OCI-LY3 (cell line): ENCODE measurements around the gene ARMC9.

Source experiments
- H2AFZ ChIP-seq: fragments of 200-600, 300-600 bp; shearing (Covaris generic); 2 replicates; pipeline ENCODE4 v1.6.0; 2014; ENCODE audit warnings: antibody characterized with exemption, low read depth, low read length
- H3K27ac ChIP-seq: fragments of 200-600, 300-600 bp; sonication (generic); 2 replicates; pipeline ENCODE4 v1.5.1; 2014; ENCODE audit warnings: mild to moderate bottlenecking, low read length, moderate library complexity, mixed read lengths
- H3K27me3 ChIP-seq: fragments of 200-600, 300-600 bp; sonication (generic); 2 replicates; pipeline ENCODE4 v1.6.1; 2014; ENCODE audit warnings: low read depth, low read length, mixed read lengths
- H3K36me3 ChIP-seq: fragments of 200-600, 300-600 bp; sonication (generic); replicated peaks from 2 replicates; pipeline ENCODE3; 2014; ENCODE audit warnings: low read depth, low read length, mixed read lengths
- H3K4me1 ChIP-seq: fragments of 300-600, 200-600 bp; sonication (generic); 2 replicates; pipeline ENCODE4 v1.6.1; 2014; ENCODE audit warnings: low read length, mixed read lengths
- H3K4me2 ChIP-seq: fragments of 200-600, 300-600 bp; sonication (generic); 2 replicates; pipeline ENCODE4 v1.6.1; 2014; ENCODE audit warnings: low read length, mixed read lengths
- H3K4me3 ChIP-seq: fragments of 300-600, 200-600 bp; sonication (generic); 2 replicates; pipeline ENCODE4 v1.5.1; 2014; ENCODE audit warnings: antibody characterized with exemption, mild to moderate bottlenecking, low read length, moderate library complexity
- H3K79me2 ChIP-seq: fragments of 300-600, 200-600 bp; shearing (Covaris generic); 2 replicates; pipeline ENCODE4 v1.6.1; 2014; ENCODE audit warnings: mild to moderate bottlenecking, low read length, mixed read lengths
- H3K9ac ChIP-seq: fragments of 300-600, 200-600 bp; shearing (Covaris generic); 2 replicates; pipeline ENCODE4 v1.6.0; 2014; ENCODE audit warnings: mild to moderate bottlenecking, low read length, moderate library complexity
- H3K9me3 ChIP-seq: fragments of 200-600, 300-600 bp; shearing (Covaris generic); 2 replicates; pipeline ENCODE4 v1.6.1; 2014; ENCODE audit warnings: low read length, mixed read lengths; ENCODE audit not compliant: insufficient read depth
- H4K20me1 ChIP-seq: fragments of 200-600, 300-600 bp; sonication (generic); 2 replicates; pipeline ENCODE4 v1.6.1; 2016; ENCODE audit warnings: low read length, mixed read lengths; ENCODE audit not compliant: insufficient read depth
- EZH2phosphoT487 ChIP-seq: fragments of 200-600 bp; shearing (Covaris generic); IDR thresholded peaks from 2 replicates; pipeline ENCODE4 v1.6.1; 2018; ENCODE audit warnings: antibody characterized with exemption, mixed run types, low read depth
- TF ChIP-seq, protein P1 (sequence below): fragments of 200-600, 300-600 bp; sonication (generic); IDR thresholded peaks from 2 replicates; pipeline ENCODE4 v1.5.1; 2014; ENCODE audit warnings: antibody characterized with exemption, low read length, low read depth

ARMC9 gene

DNA sequence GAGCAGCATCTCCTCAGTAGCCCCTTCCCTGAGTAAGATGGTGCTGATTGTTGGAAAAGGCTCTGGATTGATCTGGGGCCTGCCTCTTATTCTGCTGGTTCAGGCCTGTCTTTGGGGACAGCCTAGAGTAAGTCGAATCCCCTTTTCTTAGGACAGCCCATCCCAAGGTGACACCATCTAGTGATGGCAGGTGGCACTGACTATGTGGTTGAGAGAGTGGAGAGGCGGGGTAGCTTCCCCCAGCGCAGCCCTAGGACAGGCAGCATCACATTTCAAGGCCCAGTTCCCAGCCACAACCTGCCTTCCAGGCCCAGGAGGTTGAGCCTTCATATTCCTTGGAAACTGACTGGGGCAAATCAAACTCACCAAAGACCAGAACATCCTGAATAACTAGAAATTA is 128.0 kb downstream of the ARMC9 start:
- Histone ChIP-seq H2AFZ (no peak overlapping the region), H3K27ac (no peak overlapping the region), H3K79me2 (no peaks in the 10 kb centered on the region), H3K9me3 (no peaks in the 10 kb centered on the region), H3K4me2 (no peak overlapping the region), H3K27me3 (no peaks in the 10 kb centered on the region), H4K20me1 (no peaks in the 10 kb centered on the region), H3K4me3 (no peak overlapping the region), H3K4me1 (peaks cover 8% of the 10 kb centered on the region), H3K36me3 (no peaks in the 10 kb centered on the region), H3K9ac (no peak overlapping the region)
- TF ChIP-seq, protein P1, sequence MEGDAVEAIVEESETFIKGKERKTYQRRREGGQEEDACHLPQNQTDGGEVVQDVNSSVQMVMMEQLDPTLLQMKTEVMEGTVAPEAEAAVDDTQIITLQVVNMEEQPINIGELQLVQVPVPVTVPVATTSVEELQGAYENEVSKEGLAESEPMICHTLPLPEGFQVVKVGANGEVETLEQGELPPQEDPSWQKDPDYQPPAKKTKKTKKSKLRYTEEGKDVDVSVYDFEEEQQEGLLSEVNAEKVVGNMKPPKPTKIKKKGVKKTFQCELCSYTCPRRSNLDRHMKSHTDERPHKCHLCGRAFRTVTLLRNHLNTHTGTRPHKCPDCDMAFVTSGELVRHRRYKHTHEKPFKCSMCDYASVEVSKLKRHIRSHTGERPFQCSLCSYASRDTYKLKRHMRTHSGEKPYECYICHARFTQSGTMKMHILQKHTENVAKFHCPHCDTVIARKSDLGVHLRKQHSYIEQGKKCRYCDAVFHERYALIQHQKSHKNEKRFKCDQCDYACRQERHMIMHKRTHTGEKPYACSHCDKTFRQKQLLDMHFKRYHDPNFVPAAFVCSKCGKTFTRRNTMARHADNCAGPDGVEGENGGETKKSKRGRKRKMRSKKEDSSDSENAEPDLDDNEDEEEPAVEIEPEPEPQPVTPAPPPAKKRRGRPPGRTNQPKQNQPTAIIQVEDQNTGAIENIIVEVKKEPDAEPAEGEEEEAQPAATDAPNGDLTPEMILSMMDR: no peak
- TF ChIP-seq EZH2phosphoT487: no peak

DNA sequence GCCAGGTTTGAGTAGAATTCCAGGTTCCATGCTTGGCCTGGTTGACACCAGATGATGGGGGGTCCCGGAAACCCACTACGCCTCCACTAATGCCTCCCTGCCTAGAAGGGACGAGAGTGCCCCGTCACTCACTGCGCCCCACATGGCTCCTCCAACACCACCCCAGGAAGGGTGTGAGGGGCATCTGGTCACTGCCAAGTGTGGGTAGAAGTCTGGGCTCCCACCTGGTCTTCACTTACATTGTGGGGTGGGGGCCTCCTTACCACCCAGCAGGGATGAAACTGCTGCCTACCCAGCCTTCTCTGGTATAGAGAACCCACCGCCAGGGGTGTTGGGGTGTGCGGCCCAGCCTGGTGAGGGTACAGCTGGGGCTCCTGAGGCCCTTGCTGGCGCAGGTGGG is 131.9 kb downstream of the ARMC9 start:
- Histone ChIP-seq H3K36me3 (no peaks in the 10 kb centered on the region), H3K27me3 (no peaks in the 10 kb centered on the region), H4K20me1 (no peaks in the 10 kb centered on the region), H3K79me2 (no peaks in the 10 kb centered on the region), H3K9me3 (no peaks in the 10 kb centered on the region), H3K27ac (no peak overlapping the region), H3K4me3 (no peak overlapping the region), H3K4me2 (no peak overlapping the region), H2AFZ (no peak overlapping the region), H3K4me1 (no peaks in the 10 kb centered on the region), H3K9ac (no peak overlapping the region)
- TF ChIP-seq EZH2phosphoT487: no peak
- TF ChIP-seq, protein P1: no peak

DNA sequence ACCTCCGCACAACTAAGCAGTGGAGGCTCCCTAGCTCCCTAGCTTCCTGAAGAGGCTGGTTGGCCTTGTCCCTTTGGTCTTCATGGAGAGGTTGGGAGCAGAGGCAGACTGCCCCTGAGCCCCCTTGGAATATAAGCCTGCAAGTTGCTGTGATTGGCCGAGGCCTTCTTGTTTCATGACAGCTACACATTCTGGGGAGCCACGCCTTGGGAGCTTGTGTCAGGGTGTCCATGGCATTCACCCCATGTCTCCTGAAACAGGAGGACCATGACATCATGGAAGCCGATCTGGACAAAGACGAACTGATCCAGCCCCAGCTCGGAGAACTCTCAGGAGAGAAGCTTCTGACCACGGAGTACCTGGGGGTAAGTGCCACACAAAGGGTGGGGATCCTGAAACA is 133.1 kb downstream of the ARMC9 start:
- no peaks in the 10 kb centered on the region for H3K27me3 ChIP-seq

DNA sequence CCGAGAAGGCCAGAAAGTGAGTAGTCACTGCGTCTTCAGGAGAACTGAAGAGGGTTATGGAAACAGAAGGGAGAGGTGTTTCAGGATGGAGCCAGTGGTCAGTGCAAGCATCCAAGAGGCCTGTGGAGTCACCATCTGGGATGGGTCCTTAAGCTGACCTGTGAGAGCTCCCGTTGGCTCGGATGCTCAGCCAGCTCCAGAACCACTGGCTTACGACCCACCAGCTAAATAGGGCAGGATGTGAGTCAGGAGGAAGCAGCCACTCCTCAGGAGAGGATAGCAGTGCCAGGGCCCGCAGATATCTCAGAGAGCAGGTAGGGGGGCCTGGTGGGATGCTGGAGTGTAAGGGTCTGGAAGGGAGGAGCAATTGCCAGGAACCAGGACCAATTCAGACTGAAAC is 134.0 kb downstream of the ARMC9 start:
- Histone ChIP-seq H3K36me3 (no peaks in the 10 kb centered on the region), H3K27ac (no peak overlapping the region), H3K9ac (no peak overlapping the region), H3K4me2 (no peak overlapping the region), H3K4me1 (no peaks in the 10 kb centered on the region), H3K27me3 (no peaks in the 10 kb centered on the region), H4K20me1 (no peaks in the 10 kb centered on the region), H3K9me3 (no peaks in the 10 kb centered on the region), H3K4me3 (no peak overlapping the region), H2AFZ (no peak overlapping the region), H3K79me2 (no peaks in the 10 kb centered on the region)
- TF ChIP-seq, protein P1: no peak
- TF ChIP-seq EZH2phosphoT487: no peak

More for the DNA sequence above, 133.1 kb downstream of the ARMC9 start:
- Histone ChIP-seq H3K9ac (no peak overlapping the region), H3K4me2 (no peak overlapping the region), H3K27ac (no peak overlapping the region), H2AFZ (no peak overlapping the region), H3K79me2 (no peaks in the 10 kb centered on the region), H3K36me3 (no peaks in the 10 kb centered on the region), H4K20me1 (no peaks in the 10 kb centered on the region), H3K4me3 (no peak overlapping the region), H3K4me1 (no peaks in the 10 kb centered on the region), H3K9me3 (no peaks in the 10 kb centered on the region)
- TF ChIP-seq, protein P1: no peak
- no peak for TF ChIP-seq EZH2phosphoT487
